ENCODE data around the gene RFX4. TPM values are rescaled to one million over a fixed set of nuclear protein-coding genes. Genes with fewer than 3 reads are reported as not detected.

The RFX4 gene
- polyA plus RNA-seq, 2 donors: not detected

- Histone ChIP-seq H3K27ac (ENCODE audit: low read depth in 2 of 2, low read length in 1 of 2) (no peak overlapping the region), H3K4me1 (ENCODE audit: control insufficient read depth in 2 of 2, insufficient read depth in 2 of 2, low read length in 1 of 2) (no peaks in the 10 kb centered on the region), H3K27me3 (ENCODE audit: control insufficient read depth in 1 of 2, insufficient read depth in 2 of 2, low read length in 2 of 2) (no peaks in the 10 kb centered on the region), H3K36me3 (ENCODE audit: control insufficient read depth in 2 of 2, insufficient read depth in 2 of 2, low read length in 1 of 2) (no peaks in the 10 kb centered on the region), H3K9me3 (ENCODE audit: control insufficient read depth in 2 of 2, insufficient read depth in 1 of 2, low read depth in 1 of 2, low read length in 1 of 2) (no peaks in the 10 kb centered on the region), H3K4me3 (ENCODE audit: low read depth in 1 of 2, low read length in 2 of 2) (no peak overlapping the region)
- WGBS, 2 donors: 80 to 84% methylated on average over 4 of the region's 4 CpGs
These were observed 114.0 kb downstream of the RFX4 start for GRCh38 chr12:106696681-106697417.

GRCh38 chr12:106704081-106704480 is 121.3 kb downstream of the RFX4 start:
- Histone ChIP-seq H3K27me3 (ENCODE audit: control insufficient read depth in 1 of 2, insufficient read depth in 2 of 2, low read length in 2 of 2) (peaks cover 0 to 3% of the 10 kb centered on the region in 2 donors), H3K27ac (ENCODE audit: low read depth in 2 of 2, low read length in 1 of 2) (no peak overlapping the region), H3K4me1 (ENCODE audit: control insufficient read depth in 2 of 2, insufficient read depth in 2 of 2, low read length in 1 of 2) (no peaks in the 10 kb centered on the region), H3K9me3 (ENCODE audit: control insufficient read depth in 2 of 2, insufficient read depth in 1 of 2, low read depth in 1 of 2, low read length in 1 of 2) (no peaks in the 10 kb centered on the region), H3K4me3 (ENCODE audit: low read depth in 1 of 2, low read length in 2 of 2) (no peak overlapping the region), H3K36me3 (ENCODE audit: control insufficient read depth in 2 of 2, insufficient read depth in 2 of 2, low read length in 1 of 2) (no peaks in the 10 kb centered on the region)
- WGBS, 2 donors: 22 to 29% methylated on average over 3 of the region's 3 CpGs

- 81 to 87% methylated on average over 5 of the region's 5 CpGs for WGBS, 2 donors
- H3K4me1 ChIP-seq (ENCODE audit: control insufficient read depth in 2 of 2, insufficient read depth in 2 of 2, low read length in 1 of 2): no peaks in the 10 kb centered on the region
- peaks cover 0 to 3% of the 10 kb centered on the region in 2 donors for H3K27me3 ChIP-seq (ENCODE audit: control insufficient read depth in 1 of 2, insufficient read depth in 2 of 2, low read length in 2 of 2)
- H3K9me3 ChIP-seq (ENCODE audit: control insufficient read depth in 2 of 2, insufficient read depth in 1 of 2, low read depth in 1 of 2, low read length in 1 of 2): no peaks in the 10 kb centered on the region
- no peak overlapping the region for H3K27ac ChIP-seq (ENCODE audit: low read depth in 2 of 2, low read length in 1 of 2)
- no peak overlapping the region for H3K4me3 ChIP-seq (ENCODE audit: low read depth in 1 of 2, low read length in 2 of 2)
- no peaks in the 10 kb centered on the region for H3K36me3 ChIP-seq (ENCODE audit: control insufficient read depth in 2 of 2, insufficient read depth in 2 of 2, low read length in 1 of 2)
These were observed 123.2 kb downstream of the RFX4 start for GRCh38 chr12:106705971-106706370.

- no peaks in the 10 kb centered on the region for H3K9me3 ChIP-seq (ENCODE audit: control insufficient read depth in 2 of 2, insufficient read depth in 1 of 2, low read depth in 1 of 2, low read length in 1 of 2)
- H3K27ac ChIP-seq (ENCODE audit: low read depth in 2 of 2, low read length in 1 of 2): no peak overlapping the region
- peaks cover 0 to 3% of the 10 kb centered on the region in 2 donors for H3K27me3 ChIP-seq (ENCODE audit: control insufficient read depth in 1 of 2, insufficient read depth in 2 of 2, low read length in 2 of 2)
- no peaks in the 10 kb centered on the region for H3K4me1 ChIP-seq (ENCODE audit: control insufficient read depth in 2 of 2, insufficient read depth in 2 of 2, low read length in 1 of 2)
- H3K36me3 ChIP-seq (ENCODE audit: control insufficient read depth in 2 of 2, insufficient read depth in 2 of 2, low read length in 1 of 2): no peaks in the 10 kb centered on the region
- WGBS, 2 donors: 81 to 82% methylated on average over 8 of the region's 8 CpGs
- no peak overlapping the region for H3K4me3 ChIP-seq (ENCODE audit: low read depth in 1 of 2, low read length in 2 of 2)
These were observed 126.3 kb downstream of the RFX4 start for GRCh38 chr12:106709068-106709511.

GRCh38 chr12:106710143-106710893 is 127.5 kb downstream of the RFX4 start:
- no peaks in the 10 kb centered on the region for H3K9me3 ChIP-seq (ENCODE audit: control insufficient read depth in 2 of 2, insufficient read depth in 1 of 2, low read depth in 1 of 2, low read length in 1 of 2)
- H3K27me3 ChIP-seq (ENCODE audit: control insufficient read depth in 1 of 2, insufficient read depth in 2 of 2, low read length in 2 of 2): peaks cover 0 to 1% of the 10 kb centered on the region in 2 donors
- no peaks in the 10 kb centered on the region for H3K4me1 ChIP-seq (ENCODE audit: control insufficient read depth in 2 of 2, insufficient read depth in 2 of 2, low read length in 1 of 2)
- H3K27ac ChIP-seq (ENCODE audit: low read depth in 2 of 2, low read length in 1 of 2): no peak overlapping the region
- H3K4me3 ChIP-seq (ENCODE audit: low read depth in 1 of 2, low read length in 2 of 2): no peak overlapping the region
- WGBS, 2 donors: 58% methylated on average over 10 of the region's 10 CpGs
- H3K36me3 ChIP-seq (ENCODE audit: control insufficient read depth in 2 of 2, insufficient read depth in 2 of 2, low read length in 1 of 2): no peaks in the 10 kb centered on the region

DNA sequence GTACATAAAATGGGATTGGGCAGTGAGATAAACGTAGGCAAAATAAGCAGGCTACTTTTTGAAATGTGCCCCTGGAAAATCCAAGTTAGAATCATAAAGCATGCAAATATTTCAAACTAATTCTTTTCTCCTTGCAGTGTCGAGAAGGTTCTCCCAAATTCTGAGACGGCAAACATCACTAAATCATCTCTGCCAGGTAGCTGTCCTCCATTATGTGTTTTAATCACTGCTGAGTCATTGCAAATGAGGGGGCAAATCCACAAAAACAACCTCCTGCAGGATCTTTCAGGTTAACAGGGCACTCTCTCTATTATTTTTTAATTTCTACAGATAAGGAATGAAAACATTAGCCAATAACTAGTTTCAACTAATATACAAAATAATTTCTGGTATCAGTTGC is 128.5 kb downstream of the RFX4 start:
- H3K4me3 ChIP-seq (ENCODE audit: low read depth in 1 of 2, low read length in 2 of 2): no peak overlapping the region
- no peaks in the 10 kb centered on the region for H3K9me3 ChIP-seq (ENCODE audit: control insufficient read depth in 2 of 2, insufficient read depth in 1 of 2, low read depth in 1 of 2, low read length in 1 of 2)
- no peaks in the 10 kb centered on the region for H3K36me3 ChIP-seq (ENCODE audit: control insufficient read depth in 2 of 2, insufficient read depth in 2 of 2, low read length in 1 of 2)
- no peaks in the 10 kb centered on the region for H3K4me1 ChIP-seq (ENCODE audit: control insufficient read depth in 2 of 2, insufficient read depth in 2 of 2, low read length in 1 of 2)
- no peak overlapping the region for H3K27ac ChIP-seq (ENCODE audit: low read depth in 2 of 2, low read length in 1 of 2)
- H3K27me3 ChIP-seq (ENCODE audit: control insufficient read depth in 1 of 2, insufficient read depth in 2 of 2, low read length in 2 of 2): no peaks in the 10 kb centered on the region
- 52 to 54% methylated on average over 3 of the region's 3 CpGs for WGBS, 2 donors

DNA sequence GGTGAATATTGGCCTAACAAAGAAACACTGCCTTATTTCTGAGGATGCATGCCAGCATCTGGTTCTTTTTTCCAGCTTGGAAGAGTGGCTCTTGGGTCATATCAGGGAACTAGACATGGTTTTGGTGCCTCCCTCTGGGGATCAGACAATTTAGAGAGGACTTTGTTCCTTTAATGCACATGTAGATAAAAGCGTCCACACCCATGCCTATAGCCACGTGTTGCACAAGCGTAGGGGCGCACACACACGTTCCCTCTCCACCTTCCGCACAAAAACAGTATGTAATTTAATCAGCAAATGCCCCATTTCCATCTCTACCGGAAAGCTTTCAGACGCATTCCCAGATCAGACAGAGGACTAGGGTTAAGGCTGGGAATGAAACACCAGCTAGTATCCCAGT is 130.0 kb downstream of the RFX4 start:
- Histone ChIP-seq H3K9me3 (ENCODE audit: control insufficient read depth in 2 of 2, insufficient read depth in 1 of 2, low read depth in 1 of 2, low read length in 1 of 2) (no peaks in the 10 kb centered on the region), H3K36me3 (ENCODE audit: control insufficient read depth in 2 of 2, insufficient read depth in 2 of 2, low read length in 1 of 2) (no peaks in the 10 kb centered on the region), H3K4me3 (ENCODE audit: low read depth in 1 of 2, low read length in 2 of 2) (no peak overlapping the region), H3K27ac (ENCODE audit: low read depth in 2 of 2, low read length in 1 of 2) (no peak overlapping the region), H3K27me3 (ENCODE audit: control insufficient read depth in 1 of 2, insufficient read depth in 2 of 2, low read length in 2 of 2) (no peaks in the 10 kb centered on the region), H3K4me1 (ENCODE audit: control insufficient read depth in 2 of 2, insufficient read depth in 2 of 2, low read length in 1 of 2) (no peaks in the 10 kb centered on the region)
- WGBS, 2 donors: 82 to 90% methylated on average over 8 of the region's 8 CpGs

- Histone ChIP-seq H3K27ac (ENCODE audit: low read depth in 2 of 2, low read length in 1 of 2) (no peak overlapping the region), H3K4me1 (ENCODE audit: control insufficient read depth in 2 of 2, insufficient read depth in 2 of 2, low read length in 1 of 2) (no peaks in the 10 kb centered on the region), H3K9me3 (ENCODE audit: control insufficient read depth in 2 of 2, insufficient read depth in 1 of 2, low read depth in 1 of 2, low read length in 1 of 2) (no peaks in the 10 kb centered on the region), H3K36me3 (ENCODE audit: control insufficient read depth in 2 of 2, insufficient read depth in 2 of 2, low read length in 1 of 2) (no peaks in the 10 kb centered on the region), H3K4me3 (ENCODE audit: low read depth in 1 of 2, low read length in 2 of 2) (no peak overlapping the region), H3K27me3 (ENCODE audit: control insufficient read depth in 1 of 2, insufficient read depth in 2 of 2, low read length in 2 of 2) (no peaks in the 10 kb centered on the region)
- 89 to 95% methylated on average over 3 of the region's 3 CpGs for WGBS, 2 donors
These were observed 132.1 kb downstream of the RFX4 start for GRCh38 chr12:106714926-106715325.

DNA sequence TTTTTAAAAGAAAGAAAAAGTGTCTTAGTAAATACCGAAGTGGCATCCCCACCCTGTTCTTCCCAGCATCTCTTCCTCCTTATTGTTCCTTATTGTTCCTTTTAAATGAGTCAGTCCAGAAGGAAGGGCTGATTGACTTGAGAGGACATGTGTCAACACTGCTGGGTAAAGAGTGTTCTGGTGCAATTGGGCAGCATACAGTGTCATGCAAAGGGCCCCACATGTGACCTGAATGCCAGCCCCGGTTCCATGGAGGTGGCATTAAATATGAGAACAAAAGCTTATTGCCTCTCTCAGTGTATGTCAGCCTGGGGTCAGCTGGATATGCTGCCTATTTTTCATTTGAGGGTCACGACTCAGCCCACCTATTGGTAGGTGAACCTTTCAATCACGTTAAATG is 132.8 kb downstream of the RFX4 start:
- 72 to 79% methylated on average over 4 of the region's 4 CpGs for WGBS, 2 donors
- Histone ChIP-seq H3K36me3 (ENCODE audit: control insufficient read depth in 2 of 2, insufficient read depth in 2 of 2, low read length in 1 of 2) (no peaks in the 10 kb centered on the region), H3K27me3 (ENCODE audit: control insufficient read depth in 1 of 2, insufficient read depth in 2 of 2, low read length in 2 of 2) (no peaks in the 10 kb centered on the region), H3K4me1 (ENCODE audit: control insufficient read depth in 2 of 2, insufficient read depth in 2 of 2, low read length in 1 of 2) (no peaks in the 10 kb centered on the region), H3K4me3 (ENCODE audit: low read depth in 1 of 2, low read length in 2 of 2) (no peak overlapping the region), H3K27ac (ENCODE audit: low read depth in 2 of 2, low read length in 1 of 2) (no peak overlapping the region), H3K9me3 (ENCODE audit: control insufficient read depth in 2 of 2, insufficient read depth in 1 of 2, low read depth in 1 of 2, low read length in 1 of 2) (no peaks in the 10 kb centered on the region)

All from esophagus (tissue), 2 donors.